Kidney epithelial cell (primary cell): Measurements from ENCODE around the gene FETUB. TPM values are rescaled to one million over a fixed set of nuclear protein-coding genes. Genes with fewer than 3 reads are reported as not detected.

Source experiments
- DNase-seq: peaks from one replicate; pipeline ENCODE4 v3.0.0-alpha.2; 2010; ENCODE audit warnings: low read depth
- H3K27me3 ChIP-seq: 2 replicates; pipeline ENCODE4 v1.6.0; 2011; ENCODE audit warnings: low read length; ENCODE audit not compliant: control insufficient read depth, insufficient read depth
- H3K36me3 ChIP-seq: 2 replicates; pipeline ENCODE4 v1.5.1; 2011; ENCODE audit warnings: low read length; ENCODE audit not compliant: control insufficient read depth, insufficient read depth
- H3K4me3 ChIP-seq: 2 replicates; pipeline ENCODE4 v1.5.1; 2011; ENCODE audit warnings: low read depth, mild to moderate bottlenecking, control low read depth, low read length
- CTCF ChIP-seq: IDR thresholded peaks from 2 replicates; pipeline ENCODE4 v1.5.1; 2011; ENCODE audit warnings: mild to moderate bottlenecking, moderate library complexity, low read length, control low read depth, inconsistent platforms; ENCODE audit not compliant: insufficient read depth, poor library complexity, severe bottlenecking
- total RNA-seq: library from RNA; depleted of rRNA; stranded (reverse); fragments of >200 nt; gene quantifications from 2 replicates; pipeline ENCODE4 v1.2.3, GENCODE V29; 2015

The FETUB gene
- total RNA-seq, 1 donor from 2014 or later: not detected

- TF ChIP-seq CTCF: no peak
- peaks cover 3% of the 10 kb centered on the region for H3K27me3 ChIP-seq
- no peak for DNase-seq
- H3K4me3 ChIP-seq: no peak overlapping the region
- H3K36me3 ChIP-seq: no peaks in the 10 kb centered on the region
Measured at GRCh38 chr3:186664119-186664495, 23.9 kb downstream of the FETUB start.

GRCh38 chr3:186664506-186664905, 24.3 kb downstream of the FETUB start:
- no peaks in the 10 kb centered on the region for H3K36me3 ChIP-seq
- peaks cover 3% of the 10 kb centered on the region for H3K27me3 ChIP-seq
- no peak overlapping the region for H3K4me3 ChIP-seq
- no peak for DNase-seq
- TF ChIP-seq CTCF: no peak

- Histone ChIP-seq H3K4me3 (no peak within 1 kb of the TSS), H3K36me3 (no peaks in the 10 kb centered on the region), H3K27me3 (peaks cover 3% of the 10 kb centered on the region)
- DNase-seq: no peak
- no peak for TF ChIP-seq CTCF
Measured at GRCh38 chr3:186665625-186666188, 25.5 kb downstream of the FETUB start, which contains the start of gene HRG. Gene HRG (plus strand): TSS chr3:186666014. CDS start chr3:186666032, 18 bp downstream.

GRCh38 chr3:186668426-186668825, 28.2 kb downstream of the FETUB start:
- H3K36me3 ChIP-seq: no peaks in the 10 kb centered on the region
- TF ChIP-seq CTCF: no peak
- no peak overlapping the region for H3K4me3 ChIP-seq
- DNase-seq: no peak
- peaks cover 3% of the 10 kb centered on the region for H3K27me3 ChIP-seq

GRCh38 chr3:186669378-186670084, 29.3 kb downstream of the FETUB start:
- H3K4me3 ChIP-seq: no peak overlapping the region
- peaks cover 4% of the 10 kb centered on the region for H3K27me3 ChIP-seq
- no peak for TF ChIP-seq CTCF
- no peaks in the 10 kb centered on the region for H3K36me3 ChIP-seq
- DNase-seq: no peak
